GM12878 (cell line): ENCODE data around the gene PLEKHA7. TPM values are rescaled to one million over a fixed set of nuclear protein-coding genes. Genes with fewer than 3 reads are reported as not detected.

Experiments used
- ATAC-seq: fragments of 200-7000 bp; cut with Tn5 transposase; 3 replicates; pipeline ENCODE4 v1.9.1; 2020; ENCODE audit warnings: mild to moderate bottlenecking, moderate library complexity
- BruUV-seq: library from RNA; stranded (reverse); fragments of 400-500 nt; replicated peaks from 2 replicates; lab custom pipeline; 2021; lab: Mats Ljungman, UMichigan
- CTCF ChIA-PET: fragments of 300-600 bp; sonication (Branson Sonifier 250); formaldehyde crosslinking; extraction: SDS; loops from one replicate; lab custom pipeline; 2021; ENCODE audit warnings: inconsistent platforms; lab: Yijun Ruan, JAX
- POLR2A ChIA-PET: fragments of 350-600 bp; formaldehyde crosslinking; extraction: SDS; loops from one replicate; lab custom pipeline; 2021; ENCODE audit warnings: inconsistent platforms; lab: Charles Lee
- RAD21 ChIA-PET: fragments of 300-600 bp; sonication (Branson Sonifier 250); formaldehyde crosslinking; loops from one replicate; lab custom pipeline; 2023; ENCODE audit warnings: antibody characterized with exemption; ENCODE audit not compliant: unreplicated experiment; lab: Charles Lee
- SMC1A ChIA-PET: fragments of 300-600 bp; sonication (Branson Sonifier 250); formaldehyde crosslinking; loops from one replicate; lab custom pipeline; 2023; ENCODE audit not compliant: unreplicated experiment, uncharacterized antibody; lab: Charles Lee
- DNase-seq: peaks from one replicate; pipeline ENCODE4 v3.0.0-alpha.2; 2011; ENCODE audit warnings: low read depth, low spot score
- FAIRE-seq: peaks from 3 replicates; lab custom pipeline; 2011; peaks lifted over from hg19 to GRCh38; lab: Jason Lieb, UNC
- H2AFZ ChIP-seq: 2 replicates; pipeline ENCODE4 v1.6.0; 2011; ENCODE audit warnings: low read depth, low read length, control low read depth; ENCODE audit not compliant: control insufficient read depth
- H3K27ac ChIP-seq: 2 replicates; pipeline ENCODE4 v1.5.1; 2011; ENCODE audit warnings: control low read depth; ENCODE audit not compliant: control insufficient read depth, insufficient read depth
- H3K27me3 ChIP-seq, 2 experiments: replicated peaks in 1 of 2; 2 replicates each; pipeline versions ENCODE4 v1.6.0 to v1.6.1; 2011; ENCODE audit warnings: low read length in 1 of 2; ENCODE audit not compliant: control insufficient read depth in 2 of 2, insufficient read depth in 2 of 2
- H3K36me3 ChIP-seq, 2 experiments: 2 replicates each; pipeline ENCODE4 v1.5.1; 2011; ENCODE audit warnings: low read length in 1 of 2; ENCODE audit not compliant: control insufficient read depth in 2 of 2, insufficient read depth in 2 of 2
- H3K4me1 ChIP-seq: 2 replicates; pipeline ENCODE4 v1.6.1; 2011; ENCODE audit warnings: mild to moderate bottlenecking, low read length, moderate library complexity, mixed read lengths; ENCODE audit not compliant: control insufficient read depth, insufficient read depth
- H3K4me2 ChIP-seq: 2 replicates; pipeline ENCODE4 v1.6.0; 2011; ENCODE audit warnings: control low read depth; ENCODE audit not compliant: control insufficient read depth, insufficient read depth
- H3K4me3 ChIP-seq: fragments of 200-600 bp; sonication (generic); 2 replicates; pipeline ENCODE4 v1.5.1; 2016
- H3K79me2 ChIP-seq: 2 replicates; pipeline ENCODE4 v1.6.0; 2011; ENCODE audit warnings: low read length; ENCODE audit not compliant: control insufficient read depth, insufficient read depth
- H3K9ac ChIP-seq: 2 replicates; pipeline ENCODE4 v1.8.0; 2011; ENCODE audit warnings: low read length, control low read depth, mixed read lengths; ENCODE audit not compliant: control insufficient read depth, insufficient read depth
- H3K9me3 ChIP-seq: replicated peaks from 3 replicates; pipeline ENCODE4 v1.5.1; 2011; ENCODE audit warnings: mild to moderate bottlenecking, low read length; ENCODE audit not compliant: control insufficient read depth, insufficient read depth
- H4K20me1 ChIP-seq: 2 replicates; pipeline ENCODE4 v1.6.0; 2011; ENCODE audit not compliant: control insufficient read depth, insufficient read depth
- BHLHE40 ChIP-seq, 2 experiments: fragments of 450-650 bp in 1 of 2; IDR thresholded peaks; 2 replicates each; pipeline ENCODE4 v1.6.1; 2011 to 2017; ENCODE audit warnings: low read depth in 2 of 2, borderline replicate concordance in 1 of 2, improper control_type of control experiment in 1 of 2, low read length in 1 of 2, mild to moderate bottlenecking in 1 of 2
- CHD4 ChIP-seq: fragments of 200-600 bp; sonication (generic); IDR thresholded peaks from 2 replicates; pipeline ENCODE4 v1.6.1; 2016; ENCODE audit warnings: mild to moderate bottlenecking
- E4F1 ChIP-seq: fragments of 450-650 bp; IDR thresholded peaks from 2 replicates; pipeline ENCODE4 v1.6.1; 2018; ENCODE audit warnings: borderline replicate concordance, mild to moderate bottlenecking; ENCODE audit not compliant: partially characterized antibody
- EZH2 ChIP-seq: IDR thresholded peaks from 2 replicates; pipeline ENCODE4 v1.6.1; 2012; ENCODE audit warnings: low read depth, mild to moderate bottlenecking, control low read depth, inconsistent platforms, low read length, borderline replicate concordance; ENCODE audit not compliant: control insufficient read depth
- FOS ChIP-seq: IDR thresholded peaks from 3 replicates; pipeline ENCODE4 v1.6.1; 2011; ENCODE audit warnings: borderline replicate concordance; ENCODE audit not compliant: insufficient read length; ENCODE audit errors: extremely low read depth
- MEF2A ChIP-seq: IDR thresholded peaks from 2 replicates; pipeline ENCODE4 v1.6.1; 2011; ENCODE audit warnings: low read depth, mild to moderate bottlenecking, low read length, moderate library complexity; ENCODE audit not compliant: insufficient read depth
- NFXL1 ChIP-seq: fragments of 450-650 bp; IDR thresholded peaks from 2 replicates; pipeline ENCODE4 v1.6.1; 2017; ENCODE audit warnings: antibody characterized with exemption, mild to moderate bottlenecking, borderline replicate concordance
- NKRF ChIP-seq: fragments of 450-650 bp; conservative IDR thresholded peaks from 2 replicates; pipeline ENCODE4 v1.6.1; 2017; ENCODE audit warnings: mild to moderate bottlenecking, moderate library complexity
- NR2C1 ChIP-seq: fragments of 450-650 bp; IDR thresholded peaks from 2 replicates; pipeline ENCODE4 v1.6.1; 2017; ENCODE audit warnings: antibody characterized with exemption, mild to moderate bottlenecking, moderate library complexity
- PBX3 ChIP-seq: IDR thresholded peaks from 2 replicates; pipeline ENCODE4 v1.6.1; 2011; ENCODE audit warnings: mild to moderate bottlenecking, low read depth, low read length, moderate library complexity; ENCODE audit not compliant: insufficient replicate concordance
- POLR2AphosphoS2 ChIP-seq: IDR thresholded peaks from 2 replicates; pipeline ENCODE4 v1.6.1; 2011; ENCODE audit warnings: low read depth, mild to moderate bottlenecking, low read length, improper control_type of control experiment, moderate library complexity
- POLR2AphosphoS5 ChIP-seq: IDR thresholded peaks from 2 replicates; pipeline ENCODE4 v1.6.1; 2011; ENCODE audit warnings: mild to moderate bottlenecking, low read length, inconsistent platforms
- SIN3A ChIP-seq: IDR thresholded peaks from 2 replicates; pipeline ENCODE4 v1.6.1; 2012; ENCODE audit warnings: low read depth, low read length, improper control_type of control experiment
- SMAD5 ChIP-seq: IDR thresholded peaks from 2 replicates; pipeline ENCODE4 v1.6.1; 2016; ENCODE audit warnings: antibody characterized with exemption, low read depth
- SRF ChIP-seq, 2 experiments: IDR thresholded peaks; 2 replicates each; pipeline ENCODE4 v1.6.1; 2011; ENCODE audit warnings: low read depth in 2 of 2, low read length in 2 of 2, mild to moderate bottlenecking in 1 of 2, moderate library complexity in 1 of 2
- TCF7 ChIP-seq: IDR thresholded peaks from 2 replicates; pipeline ENCODE4 v1.6.1; 2014; ENCODE audit warnings: antibody characterized with exemption, borderline replicate concordance
- ZZZ3 ChIP-seq: IDR thresholded peaks from 2 replicates; pipeline ENCODE4 v1.6.1; 2011; ENCODE audit warnings: low read depth; ENCODE audit not compliant: control insufficient read depth, insufficient read length
- WGBS: methylation state at CpG from one replicate; pipeline ENCODE4 v1.1.6; 2016; ENCODE audit warnings: low lambda C conversion rate; ENCODE audit not compliant: insufficient replicate concordance, insufficient coverage; ENCODE audit errors: missing lambda C conversion rate; 5-methylcytosine and 5-hydroxymethylcytosine counted together
- in situ Hi-C: fragments of 300-500 bp; cut with MboI; formaldehyde crosslinking; loops from 9 replicates; pipeline ENCODE4 v1.14.3; 2018; ENCODE audit warnings: mixed read lengths
- intact Hi-C: fragments of 100-400 bp; cut with micrococcal nuclease; formaldehyde crosslinking; loops from one replicate; pipeline ENCODE4 v1.14.2; 2022; ENCODE audit not compliant: unreplicated experiment
- polyA plus RNA-seq, 11 experiments: library from polyadenylated mRNA; depleted of rRNA in 4 of 11; unstranded in 6 of 11; stranded (reverse) in 5 of 11; fragments of >200 nt; fragmentation: Nextera tagmentation in 4 of 11; fragmentation: Illumina TruSeq in 1 of 11; extraction: Ambion mirVana in 4 of 11; extraction: Trizol in 1 of 11; gene quantifications; 1 replicate in 1 of 11; 2 replicates in 10 of 11; pipeline versions ENCODE4 v1.2.1 to v1.2.3, GENCODE V29; 2011 to 2016; ENCODE audit warnings: inconsistent platforms in 2 of 11, missing spikeins in 2 of 11, low read depth in 1 of 11
- total RNA-seq, 4 experiments: library from RNA; depleted of rRNA in 3 of 4; stranded (reverse); fragments of >200 nt in 3 of 4; fragmentation: Illumina TruSeq in 1 of 4; extraction: Trizol in 1 of 4; gene quantifications; 2 replicates each; pipeline versions ENCODE4 v1.2.1 to v1.2.3, GENCODE V29; 2013 to 2021

The PLEKHA7 gene
- total and polyA plus RNA-seq, 10 of the 15 experiments (the other 5 are each of a cell fraction or from before 2014, with no cell fraction given): 0.45 to 5.3 (median 2.1) TPM

GRCh38 chr11:16825101-16825500 lies 189.1 kb downstream of the PLEKHA7 start:
- intact Hi-C loops: no loop called here

More at GRCh38 chr11:16825101-16825500, 189.1 kb downstream of the PLEKHA7 start:
- no peak overlapping the region for H3K4me2 ChIP-seq
- no peaks in the 10 kb centered on the region for H3K9me3 ChIP-seq
- H3K9ac ChIP-seq: no peak overlapping the region
- in situ Hi-C loops: no loop called here
- H2AFZ ChIP-seq: no peak overlapping the region
- POLR2A ChIA-PET: no interaction called here
- no peaks in the 10 kb centered on the region for H3K79me2 ChIP-seq
- WGBS: 47% methylated on average over 5 of the region's 5 CpGs
- TF ChIP-seq EZH2: no peak
- no peak for TF ChIP-seq PBX3
- no peak for TF ChIP-seq NR2C1
- no peak for TF ChIP-seq MEF2A
- no peak for TF ChIP-seq TCF7
- TF ChIP-seq SMAD5: no peak
- TF ChIP-seq NFXL1: no peak
- TF ChIP-seq NKRF: no peak
- TF ChIP-seq POLR2AphosphoS2: no peak
- no peak for TF ChIP-seq SIN3A
- TF ChIP-seq POLR2AphosphoS5: no peak
- no peak for TF ChIP-seq CHD4
- no peak for TF ChIP-seq FOS
- no peak for TF ChIP-seq BHLHE40 (IDR thresholded peaks at IDR 0.05; ENCODE audit: borderline replicate concordance in 1 of 2, low read depth in 2 of 2, low read length in 1 of 2)
- no peak for TF ChIP-seq E4F1
- no peak for TF ChIP-seq ZZZ3
- no peak for TF ChIP-seq SRF (IDR thresholded peaks at IDR 0.05; ENCODE audit: low read depth in 2 of 2, low read length in 2 of 2)
- no peaks in the 10 kb centered on the region for H3K36me3 ChIP-seq
- no peak for ATAC-seq
- no peaks in the 10 kb centered on the region for H3K27me3 ChIP-seq
- RAD21 ChIA-PET: interaction anchor here (0.6 to 1.2 kb wide), 3 partner anchors 9 to 238 kb away, joined by 3 to 4 read pairs (median 4); no protein-coding TSS in a partner anchor
- no peaks in the 10 kb centered on the region for H4K20me1 ChIP-seq
- FAIRE-seq: no peak
- H3K27ac ChIP-seq: no peak overlapping the region
- CTCF ChIA-PET: interaction anchor here (0.7 to 1.2 kb wide), 4 partner anchors 9 to 239 kb away, joined by 3 to 4 read pairs (median 3); no protein-coding TSS in a partner anchor
- DNase-seq: no peak
- H3K4me3 ChIP-seq: no peak overlapping the region
- SMC1A ChIA-PET: interaction anchor here (1.0 to 1.9 kb wide), 2 partner anchors 52 to 238 kb away, joined by 3 to 4 read pairs; no protein-coding TSS in a partner anchor
- no TSS peak for BruUV-seq
- peaks cover 3% of the 10 kb centered on the region; the same call in 1 of the 2 replicates for H3K4me1 ChIP-seq
